Lower leg skin (tissue), 3 donors: ENCODE data around the gene KCND1.

ENCODE experiments used
- POLR2A ChIP-seq, 2 donors: fragments of 450-650 bp; IDR thresholded peaks; one replicate each; pipeline ENCODE4 v1.6.1; 2016 to 2017; ENCODE audit warnings: antibody characterized with exemption in 2 of 2, mild to moderate bottlenecking in 1 of 2, moderate library complexity in 1 of 2
- TF ChIP-seq, protein P1 (sequence below), 3 donors: fragments of 450-650 bp; IDR thresholded peaks; one replicate each; pipeline ENCODE4 v1.5.1; 2016; ENCODE audit warnings: antibody characterized with exemption in 3 of 3, mild to moderate bottlenecking in 3 of 3, moderate library complexity in 2 of 3

DNA sequence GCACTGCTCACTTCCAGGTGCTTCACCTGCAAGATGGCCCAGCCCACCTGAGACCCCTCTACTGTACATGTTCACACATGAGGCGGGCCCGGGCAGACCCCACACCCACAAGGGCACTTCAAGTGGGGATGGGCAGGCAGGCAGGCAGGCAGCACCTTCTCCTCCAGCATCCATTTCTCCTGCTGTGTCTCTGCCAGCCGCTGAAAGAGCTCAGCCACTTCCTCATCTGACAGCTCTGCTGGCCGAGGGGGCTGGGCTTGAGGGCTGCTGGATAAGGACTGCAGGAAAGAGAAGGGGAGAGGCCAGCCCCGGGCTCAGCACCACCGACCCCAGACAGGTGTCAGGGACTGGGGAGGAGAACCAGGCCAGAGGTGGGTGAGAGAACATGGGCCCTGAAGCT lies 4.4 kb upstream of the KCND1 start:
- TF ChIP-seq, protein P1, sequence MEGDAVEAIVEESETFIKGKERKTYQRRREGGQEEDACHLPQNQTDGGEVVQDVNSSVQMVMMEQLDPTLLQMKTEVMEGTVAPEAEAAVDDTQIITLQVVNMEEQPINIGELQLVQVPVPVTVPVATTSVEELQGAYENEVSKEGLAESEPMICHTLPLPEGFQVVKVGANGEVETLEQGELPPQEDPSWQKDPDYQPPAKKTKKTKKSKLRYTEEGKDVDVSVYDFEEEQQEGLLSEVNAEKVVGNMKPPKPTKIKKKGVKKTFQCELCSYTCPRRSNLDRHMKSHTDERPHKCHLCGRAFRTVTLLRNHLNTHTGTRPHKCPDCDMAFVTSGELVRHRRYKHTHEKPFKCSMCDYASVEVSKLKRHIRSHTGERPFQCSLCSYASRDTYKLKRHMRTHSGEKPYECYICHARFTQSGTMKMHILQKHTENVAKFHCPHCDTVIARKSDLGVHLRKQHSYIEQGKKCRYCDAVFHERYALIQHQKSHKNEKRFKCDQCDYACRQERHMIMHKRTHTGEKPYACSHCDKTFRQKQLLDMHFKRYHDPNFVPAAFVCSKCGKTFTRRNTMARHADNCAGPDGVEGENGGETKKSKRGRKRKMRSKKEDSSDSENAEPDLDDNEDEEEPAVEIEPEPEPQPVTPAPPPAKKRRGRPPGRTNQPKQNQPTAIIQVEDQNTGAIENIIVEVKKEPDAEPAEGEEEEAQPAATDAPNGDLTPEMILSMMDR (IDR thresholded peaks at IDR 0.05) = no peak
- TF ChIP-seq POLR2A (IDR thresholded peaks at IDR 0.05) = no peak
